B cell (primary cell): ENCODE measurements around the gene TOGARAM2. TPM values are rescaled to one million over a fixed set of nuclear protein-coding genes. Genes with fewer than 3 reads are reported as not detected.

Experiments used
- ATAC-seq: fragments of 200-7000 bp; cut with Tn5 transposase; one replicate; pipeline ENCODE4 v1.10.0; 2021; ENCODE audit warnings: low read depth, mild to moderate bottlenecking, moderate number of reproducible peaks, moderate library complexity
- CTCF ChIA-PET: fragments of 350-600 bp; sonication (Branson Sonifier 250); formaldehyde crosslinking; loops from one replicate; lab custom pipeline; 2021; ENCODE audit warnings: antibody characterized with exemption, inconsistent platforms; lab: Charles Lee
- POLR2A ChIA-PET: fragments of 350-600 bp; sonication (Branson Sonifier 250); formaldehyde crosslinking; loops from one replicate; lab custom pipeline; 2021; ENCODE audit warnings: antibody characterized with exemption; lab: Charles Lee
- DNase-seq: peaks from one replicate; pipeline ENCODE4 v3.0.0; 2013
- H2AFZ ChIP-seq: 2 replicates; pipeline ENCODE4 v1.6.1; 2012; ENCODE audit warnings: mild to moderate bottlenecking, low read depth, low read length; ENCODE audit not compliant: insufficient read depth, poor library complexity, severe bottlenecking
- H3K27ac ChIP-seq, 2 donors: 1 replicate in 1 of 2; 2 replicates in 1 of 2; pipeline ENCODE4 v1.5.1; 2012 to 2013; ENCODE audit warnings: low read length in 2 of 2, mild to moderate bottlenecking in 2 of 2, moderate library complexity in 1 of 2
- H3K27me3 ChIP-seq, 4 experiments: fragments of 200-600 bp in 1 of 4; sonication (generic) in 1 of 4; replicated peaks in 1 of 4; 1 replicate in 2 of 4; 2 replicates in 2 of 4; pipeline versions ENCODE4 v1.6.1 to v1.7.0; 2013 to 2016; ENCODE audit warnings: low read length in 3 of 4, mild to moderate bottlenecking in 2 of 4, mixed read lengths in 1 of 4, moderate library complexity in 1 of 4; ENCODE audit not compliant: insufficient read depth in 4 of 4, control insufficient read depth in 3 of 4; ENCODE audit errors: control extremely low read depth in 1 of 4
- H3K36me3 ChIP-seq, 2 experiments: replicated peaks in 1 of 2; 1 replicate in 1 of 2; 2 replicates in 1 of 2; pipeline versions ENCODE4 v1.6.1 to v1.7.1; 2013; ENCODE audit warnings: low read length in 1 of 2; ENCODE audit not compliant: insufficient read depth in 2 of 2, control insufficient read depth in 1 of 2; ENCODE audit errors: control extremely low read depth in 1 of 2, extremely low read depth in 1 of 2
- H3K4me1 ChIP-seq, 2 donors: fragments of 200-600 bp in 1 of 2; sonication (generic) in 1 of 2; 1 replicate in 1 of 2; 2 replicates in 1 of 2; pipeline versions ENCODE4 v1.5.1 to v1.6.1; 2013 to 2017; ENCODE audit warnings: low read length in 2 of 2; ENCODE audit not compliant: control insufficient read depth in 2 of 2, insufficient read depth in 2 of 2
- H3K4me2 ChIP-seq: replicated peaks from 2 replicates; pipeline ENCODE3; 2012; ENCODE audit warnings: mild to moderate bottlenecking, low read depth, low read length; ENCODE audit not compliant: poor library complexity, severe bottlenecking
- H3K4me3 ChIP-seq, 5 experiments: fragments of 200-600 bp in 1 of 5; sonication (generic) in 1 of 5; 1 replicate in 3 of 5; 2 replicates in 2 of 5; pipeline versions ENCODE4 v1.5.1 to v1.7.0; 2011 to 2016; ENCODE audit warnings: low read length in 4 of 5, mild to moderate bottlenecking in 4 of 5, low read depth in 2 of 5, control low read depth in 1 of 5, moderate library complexity in 1 of 5; ENCODE audit not compliant: insufficient read depth in 1 of 5; ENCODE audit errors: control extremely low read depth in 1 of 5, extremely low read depth in 1 of 5
- H3K79me2 ChIP-seq: fragments of 200-600 bp; sonication (generic); one replicate; pipeline ENCODE4 v1.6.0; 2016; ENCODE audit warnings: low read length; ENCODE audit not compliant: control insufficient read depth, insufficient read depth
- H3K9ac ChIP-seq: fragments of 200-600 bp; sonication (generic); 2 replicates; pipeline ENCODE4 v1.6.1; 2017; ENCODE audit warnings: mild to moderate bottlenecking, low read length, moderate library complexity
- H3K9me3 ChIP-seq, 3 donors: one replicate each; pipeline versions ENCODE4 v1.6.1 to v1.7.1; 2013; ENCODE audit warnings: low read length in 2 of 3; ENCODE audit not compliant: control insufficient read depth in 2 of 3, insufficient read depth in 1 of 3; ENCODE audit errors: control extremely low read depth in 1 of 3
- H4K20me1 ChIP-seq: 2 replicates; pipeline ENCODE4 v1.6.0; 2012; ENCODE audit warnings: mild to moderate bottlenecking, low read length; ENCODE audit not compliant: insufficient read depth, control insufficient read depth, poor library complexity, severe bottlenecking
- H3K27ac Mint-ChIP-seq: one replicate; pipeline ENCODE4 v1.8.0; 2021; ENCODE audit warnings: mixed read lengths
- H3K27me3 Mint-ChIP-seq: one replicate; pipeline ENCODE4 v1.8.0; 2021; ENCODE audit warnings: mixed read lengths
- H3K4me1 Mint-ChIP-seq: one replicate; pipeline ENCODE4 v1.8.0; 2021; ENCODE audit warnings: mixed read lengths
- H3K4me3 Mint-ChIP-seq: one replicate; pipeline ENCODE4 v1.8.0; 2021; ENCODE audit warnings: mixed read lengths
- H3K9me3 Mint-ChIP-seq: one replicate; pipeline ENCODE4 v1.8.0; 2022; ENCODE audit warnings: mixed read lengths; ENCODE audit not compliant: insufficient read depth
- CTCF ChIP-seq: fragments of 200-600 bp; IDR thresholded peaks from one replicate; pipeline ENCODE4 v1.8.0; 2022; ENCODE audit warnings: antibody characterized with exemption, mild to moderate bottlenecking
- EZH2 ChIP-seq: IDR thresholded peaks from 2 replicates; pipeline ENCODE4 v1.6.1; 2012; ENCODE audit warnings: borderline replicate concordance, low read depth, mild to moderate bottlenecking, moderate library complexity, low read length; ENCODE audit not compliant: insufficient read depth, poor library complexity, severe bottlenecking
- WGBS: methylation state at CpG from one replicate; pipeline ENCODE4 v1.1.5; 2013; ENCODE audit warnings: missing lambda C conversion rate; ENCODE audit not compliant: insufficient coverage; 5-methylcytosine and 5-hydroxymethylcytosine counted together
- intact Hi-C: fragments of 100-400 bp; cut with micrococcal nuclease; formaldehyde crosslinking; loops from one replicate; pipeline ENCODE4 v1.10.0; 2022
- polyA plus RNA-seq: library from polyadenylated mRNA; depleted of rRNA; stranded (reverse); fragments of >200 nt; gene quantifications from 2 replicates; pipeline ENCODE4 v1.2.3, GENCODE V29; 2012
- total RNA-seq, 2 donors: library from RNA; stranded (reverse); fragments of 120-200 nt in 1 of 2; gene quantifications; 1 replicate in 1 of 2; 2 replicates in 1 of 2; pipeline versions ENCODE4 v1.2.3 to v1.2.4, GENCODE V29; 2013 to 2022

The TOGARAM2 gene
- total and polyA plus RNA-seq, 2 donors (not counting 1 experiment from before 2014, with no cell fraction given): 0.25 to 0.61 TPM

GRCh38 chr2:28970464-28971160, 10.5 kb upstream of the TOGARAM2 start:
- H3K4me3 ChIP-seq: no peak overlapping the region
- H3K79me2 ChIP-seq: no peaks in the 10 kb centered on the region
- intact Hi-C loops: no loop called here
- no peak for TF ChIP-seq EZH2
- no peak for TF ChIP-seq CTCF
- H4K20me1 ChIP-seq: no peaks in the 10 kb centered on the region
- ChIA-PET CTCF (no interaction called here), POLR2A (interaction anchor here (0.6 kb wide), 1 partner anchor 265 kb away, joined by 3 read pairs; no protein-coding TSS in a partner anchor)
- no peak for ATAC-seq
- no peak for DNase-seq
- Mint-ChIP-seq H3K27me3 (peaks cover 2% of the 10 kb centered on the region), H3K27ac (no peak overlapping the region), H3K9me3 (no peaks in the 10 kb centered on the region), H3K4me3 (no peak overlapping the region), H3K4me1 (no peaks in the 10 kb centered on the region)
- H2AFZ ChIP-seq: no peak overlapping the region
- H3K4me2 ChIP-seq: no peak overlapping the region
- no peaks in the 10 kb centered on the region for H3K4me1 ChIP-seq
- no peak overlapping the region for H3K27ac ChIP-seq
- 89% methylated on average over 6 of the region's 6 CpGs for WGBS
- peaks cover 0 to 3% (median 0%) of the 10 kb centered on the region in 3 donors for H3K9me3 ChIP-seq
- H3K27me3 ChIP-seq: peaks cover 0 to 5% (median 0%) of the 10 kb centered on the region in 4 experiments
- H3K9ac ChIP-seq: no peak overlapping the region
- no peaks in the 10 kb centered on the region for H3K36me3 ChIP-seq

- intact Hi-C loops: no loop called here
- ATAC-seq: no peak
- POLR2A ChIA-PET: no interaction called here
These were observed 8.2 kb upstream of the TOGARAM2 start for GRCh38 chr2:28972778-28973335.

More at GRCh38 chr2:28972778-28973335, 8.2 kb upstream of the TOGARAM2 start:
- 86% methylated on average over 5 of the region's 6 CpGs for WGBS
- TF ChIP-seq EZH2 (no peak), CTCF (no peak)
- Histone ChIP-seq H3K4me3 (no peak overlapping the region), H3K9ac (no peak overlapping the region), H4K20me1 (no peaks in the 10 kb centered on the region), H2AFZ (no peak overlapping the region), H3K4me2 (no peak overlapping the region), H3K9me3 (no peaks in the 10 kb centered on the region), H3K36me3 (no peaks in the 10 kb centered on the region), H3K79me2 (no peaks in the 10 kb centered on the region), H3K4me1 (no peaks in the 10 kb centered on the region), H3K27ac (no peak overlapping the region), H3K27me3 (peaks cover 0 to 3% (median 0%) of the 10 kb centered on the region in 4 experiments)
- CTCF ChIA-PET: no interaction called here
- no peak for DNase-seq
- Mint-ChIP-seq H3K9me3 (no peaks in the 10 kb centered on the region), H3K27me3 (no peaks in the 10 kb centered on the region), H3K4me1 (no peaks in the 10 kb centered on the region), H3K27ac (no peak overlapping the region), H3K4me3 (no peak overlapping the region)
